Activated naive CD8-positive, alpha-beta T cell (primary cell): ENCODE measurements around the gene ATP6V0D1.

ENCODE experiments used
- H3K27ac Mint-ChIP-seq: one replicate; pipeline ENCODE4 v1.8.0; 2021; ENCODE audit warnings: mixed read lengths
- H3K27me3 Mint-ChIP-seq: one replicate; pipeline ENCODE4 v1.8.0; 2021; ENCODE audit warnings: mixed read lengths
- H3K36me3 Mint-ChIP-seq: one replicate; pipeline ENCODE4 v1.8.0; 2021; ENCODE audit warnings: mixed read lengths
- H3K4me1 Mint-ChIP-seq: one replicate; pipeline ENCODE4 v1.8.0; 2021; ENCODE audit warnings: low read depth, mixed read lengths
- H3K4me3 Mint-ChIP-seq: one replicate; pipeline ENCODE4 v1.8.0; 2021; ENCODE audit warnings: mild to moderate bottlenecking, mixed read lengths
- H3K9me3 Mint-ChIP-seq: one replicate; pipeline ENCODE4 v1.8.0; 2021; ENCODE audit warnings: low read depth, mixed read lengths

The ATP6V0D1 gene

GRCh38 chr16:67435758-67436164 is 45.2 kb downstream of the ATP6V0D1 start:
- H3K4me1 Mint-ChIP-seq, result peaks cover 9% of the 10 kb centered on the region
- no peak overlapping the region for H3K27ac Mint-ChIP-seq
- H3K4me3 Mint-ChIP-seq, result no peak overlapping the region
- H3K27me3 Mint-ChIP-seq, result peaks cover 3% of the 10 kb centered on the region
- no peaks in the 10 kb centered on the region for H3K9me3 Mint-ChIP-seq
- peaks cover 3% of the 10 kb centered on the region for H3K36me3 Mint-ChIP-seq

GRCh38 chr16:67433131-67433719 is 47.7 kb downstream of the ATP6V0D1 start:
- Mint-ChIP-seq H3K9me3 (no peaks in the 10 kb centered on the region), H3K27ac (no peak overlapping the region), H3K36me3 (no peaks in the 10 kb centered on the region), H3K27me3 (peaks cover 9% of the 10 kb centered on the region), H3K4me3 (no peak overlapping the region), H3K4me1 (peaks cover 11% of the 10 kb centered on the region)

DNA sequence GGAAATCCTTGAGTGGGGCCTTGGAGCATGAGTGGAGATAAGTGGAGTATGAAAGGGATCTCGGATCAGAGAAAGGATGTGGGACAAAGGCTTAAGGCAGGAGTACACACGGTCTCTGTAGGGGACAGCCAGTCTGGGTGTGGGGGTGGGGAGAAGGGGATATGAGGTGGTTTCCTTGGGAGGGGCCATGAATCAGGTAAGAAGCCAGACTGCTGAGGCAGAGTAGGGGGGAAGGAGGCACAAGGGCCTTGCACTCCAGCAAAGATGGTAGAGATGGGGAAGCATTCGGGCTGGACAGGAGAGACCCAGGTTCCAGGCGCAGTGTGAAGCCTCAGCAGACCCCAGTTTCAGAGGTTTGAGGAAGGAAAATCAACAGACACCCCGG is 48.5 kb downstream of the ATP6V0D1 start:
- H3K4me3 Mint-ChIP-seq, result peak overlapping the region; percentile 61
- H3K36me3 Mint-ChIP-seq, result no peaks in the 10 kb centered on the region
- H3K27me3 Mint-ChIP-seq, result peaks cover 9% of the 10 kb centered on the region
- no peak overlapping the region for H3K27ac Mint-ChIP-seq
- H3K4me1 Mint-ChIP-seq, result peaks cover 11% of the 10 kb centered on the region
- H3K9me3 Mint-ChIP-seq, result no peaks in the 10 kb centered on the region

- H3K9me3 Mint-ChIP-seq, result no peaks in the 10 kb centered on the region
- no peaks in the 10 kb centered on the region for H3K36me3 Mint-ChIP-seq
- H3K27me3 Mint-ChIP-seq, result peaks cover 12% of the 10 kb centered on the region
- H3K27ac Mint-ChIP-seq, result no peak overlapping the region
- peak overlapping the region; percentile 69 for H3K4me3 Mint-ChIP-seq
- H3K4me1 Mint-ChIP-seq, result peaks cover 11% of the 10 kb centered on the region
Measured at GRCh38 chr16:67431775-67432505, 49.0 kb downstream of the ATP6V0D1 start.

DNA sequence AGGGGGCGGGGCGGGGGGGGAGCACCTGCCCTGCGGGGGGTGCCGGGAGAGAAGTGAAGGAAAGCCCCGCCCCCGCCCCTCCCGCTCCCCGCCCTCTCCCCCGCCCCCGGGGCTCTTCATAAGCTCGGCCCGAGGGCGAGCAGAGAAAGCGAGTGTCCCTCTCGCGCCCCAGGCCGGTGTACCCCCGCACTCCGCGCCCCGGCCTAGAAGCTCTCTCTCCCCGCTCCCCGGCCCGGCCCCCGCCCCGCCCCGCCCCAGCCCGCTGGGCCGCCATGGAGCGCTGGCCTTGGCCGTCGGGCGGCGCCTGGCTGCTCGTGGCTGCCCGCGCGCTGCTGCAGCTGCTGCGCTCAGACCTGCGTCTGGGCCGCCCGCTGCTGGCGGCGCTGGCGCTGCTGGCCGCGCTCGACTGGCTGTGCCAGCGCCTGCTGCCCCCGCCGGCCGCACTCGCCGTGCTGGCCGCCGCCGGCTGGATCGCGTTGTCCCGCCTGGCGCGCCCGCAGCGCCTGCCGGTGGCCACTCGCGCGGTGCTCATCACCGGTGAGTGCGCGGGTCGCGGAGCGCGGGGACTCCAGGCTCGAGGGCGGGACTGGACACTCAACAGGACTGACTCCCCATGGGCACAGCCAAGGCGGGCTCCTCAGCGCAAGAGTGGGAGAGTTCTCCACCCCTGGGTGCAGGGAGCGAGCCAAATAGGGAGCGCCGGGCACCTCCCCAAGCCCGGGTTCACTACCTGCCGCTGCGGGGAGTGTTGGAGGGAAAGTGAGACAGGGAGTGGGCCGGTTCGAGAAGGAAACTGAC is 49.8 kb downstream of the ATP6V0D1 start, which contains the start of gene HSD11B2:
Gene HSD11B2, plus strand, starts transcription at position 145 of the 798 bp plus-strand sequence. Its CDS starts 128 bp downstream, at position 273.
- no peaks in the 10 kb centered on the region for H3K36me3 Mint-ChIP-seq
- peak within 1 kb of the TSS; percentile 73 for H3K27ac Mint-ChIP-seq
- H3K27me3 Mint-ChIP-seq, result peaks cover 16% of the 10 kb centered on the region
- no peaks in the 10 kb centered on the region for H3K9me3 Mint-ChIP-seq
- H3K4me3 Mint-ChIP-seq, result peak within 1 kb of the TSS; percentile 84
- peaks cover 11% of the 10 kb centered on the region for H3K4me1 Mint-ChIP-seq

GRCh38 chr16:67430504-67430976 is 50.4 kb downstream of the ATP6V0D1 start:
- peaks cover 16% of the 10 kb centered on the region for H3K27me3 Mint-ChIP-seq
- H3K4me1 Mint-ChIP-seq, result peaks cover 11% of the 10 kb centered on the region
- no peaks in the 10 kb centered on the region for H3K36me3 Mint-ChIP-seq
- no peaks in the 10 kb centered on the region for H3K9me3 Mint-ChIP-seq
- H3K27ac Mint-ChIP-seq, result peak overlapping the region; percentile 73
- H3K4me3 Mint-ChIP-seq, result peak overlapping the region; percentile 84

DNA sequence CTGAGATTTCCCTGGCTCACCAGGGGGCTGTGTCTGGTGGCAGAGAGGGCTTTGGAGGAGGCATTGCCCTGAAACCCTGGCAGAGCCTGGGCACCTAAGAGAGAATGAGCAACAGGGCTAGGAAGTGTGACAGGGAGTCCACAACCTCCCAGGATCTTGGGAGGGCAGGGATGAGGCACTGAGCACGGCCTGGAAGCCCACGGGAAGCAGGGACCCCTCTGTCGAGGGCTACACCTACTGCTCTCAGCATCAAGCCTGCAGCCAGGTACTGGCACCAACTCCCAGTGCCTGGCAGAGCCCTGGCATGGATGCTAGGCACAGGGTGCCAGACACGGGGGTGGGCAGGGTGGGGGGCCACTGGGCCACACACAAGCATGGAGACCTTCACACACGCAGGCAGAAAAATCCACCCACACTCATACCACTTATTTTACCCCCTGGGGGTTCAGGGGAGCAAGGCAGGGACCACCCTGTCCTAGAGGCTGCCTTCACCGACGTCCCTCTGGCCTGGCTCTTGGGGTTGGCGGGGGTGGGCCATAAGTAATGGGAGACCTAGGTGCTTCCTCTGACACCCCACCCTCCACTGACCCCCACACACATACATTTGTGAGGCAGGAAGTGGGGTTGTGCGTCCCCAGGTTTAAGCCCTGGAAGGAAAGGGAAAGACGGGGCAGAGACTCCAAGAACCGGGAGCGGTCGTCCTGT is 51.0 kb downstream of the ATP6V0D1 start:
- H3K27me3 Mint-ChIP-seq, result peaks cover 18% of the 10 kb centered on the region
- H3K27ac Mint-ChIP-seq, result peak overlapping the region; percentile 73
- no peaks in the 10 kb centered on the region for H3K9me3 Mint-ChIP-seq
- peaks cover 11% of the 10 kb centered on the region for H3K4me1 Mint-ChIP-seq
- H3K36me3 Mint-ChIP-seq, result no peaks in the 10 kb centered on the region
- H3K4me3 Mint-ChIP-seq, result peak overlapping the region; percentile 84

DNA sequence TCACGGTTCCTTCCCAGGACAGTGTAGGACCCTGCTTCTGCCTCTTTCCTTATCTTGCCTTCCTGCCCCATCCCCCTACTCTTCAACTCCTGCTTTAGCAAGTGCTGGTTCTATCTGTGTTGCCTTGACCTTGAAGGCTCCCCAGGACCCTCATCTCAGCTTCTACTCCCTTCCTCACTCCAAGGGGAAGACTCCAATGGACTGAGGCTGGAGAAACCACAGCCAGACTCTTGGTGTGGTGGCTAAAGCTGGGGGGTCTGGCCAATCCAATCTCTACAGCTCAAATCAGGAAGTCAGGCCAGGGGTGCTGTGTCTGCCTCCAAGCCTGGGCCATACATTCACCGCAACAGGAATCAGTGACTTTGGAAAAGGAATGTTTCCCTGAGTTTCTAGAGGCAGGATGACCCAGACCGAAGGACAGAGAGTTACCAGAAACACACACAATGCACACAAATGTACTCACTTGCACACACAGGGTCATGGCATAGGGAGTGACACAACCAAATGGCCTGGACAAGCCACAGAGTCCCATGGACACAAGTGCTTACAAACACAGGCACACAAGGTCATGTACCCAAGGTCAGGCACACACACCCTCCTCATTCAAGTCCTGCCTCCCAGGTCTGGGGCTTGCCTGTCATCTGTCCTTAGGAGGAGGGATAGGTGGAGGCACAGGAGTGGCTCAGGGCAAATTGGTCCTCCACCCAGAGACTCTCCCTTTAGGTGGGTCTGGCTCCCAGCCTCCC is 51.7 kb downstream of the ATP6V0D1 start:
- H3K27me3 Mint-ChIP-seq, result peaks cover 18% of the 10 kb centered on the region
- H3K4me1 Mint-ChIP-seq, result peaks cover 11% of the 10 kb centered on the region
- no peaks in the 10 kb centered on the region for H3K36me3 Mint-ChIP-seq
- H3K9me3 Mint-ChIP-seq, result no peaks in the 10 kb centered on the region
- H3K27ac Mint-ChIP-seq, result no peak overlapping the region
- H3K4me3 Mint-ChIP-seq, result peak overlapping the region; percentile 84

- Mint-ChIP-seq H3K9me3 (no peaks in the 10 kb centered on the region), H3K36me3 (no peaks in the 10 kb centered on the region), H3K27ac (no peak overlapping the region), H3K4me1 (peaks cover 10% of the 10 kb centered on the region), H3K27me3 (peaks cover 18% of the 10 kb centered on the region), H3K4me3 (no peak overlapping the region)
Measured at GRCh38 chr16:67428146-67428731, 52.7 kb downstream of the ATP6V0D1 start.

DNA sequence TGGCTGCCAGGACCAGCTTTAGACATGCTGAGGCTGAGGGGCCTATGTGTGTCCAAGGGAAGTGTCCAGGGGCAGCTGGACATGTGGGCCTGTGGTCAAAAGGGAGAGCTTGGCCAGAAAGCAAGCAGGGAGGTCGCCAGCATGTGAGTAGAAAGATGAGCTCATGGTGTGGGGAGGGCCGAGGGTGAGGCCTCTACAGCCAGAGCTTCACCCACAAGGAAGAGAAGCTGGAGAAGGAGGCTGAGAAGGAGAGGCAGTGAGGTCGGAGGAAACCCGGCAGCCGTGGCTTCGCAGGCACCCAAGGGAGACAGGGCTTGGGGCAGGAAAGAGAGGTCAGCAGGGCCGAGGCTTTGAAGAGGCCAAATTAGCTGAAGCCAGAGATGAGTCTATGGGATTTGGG is 54.0 kb downstream of the ATP6V0D1 start:
- H3K27ac Mint-ChIP-seq, result no peak overlapping the region
- no peaks in the 10 kb centered on the region for H3K9me3 Mint-ChIP-seq
- H3K36me3 Mint-ChIP-seq, result no peaks in the 10 kb centered on the region
- peaks cover 17% of the 10 kb centered on the region for H3K27me3 Mint-ChIP-seq
- H3K4me3 Mint-ChIP-seq, result no peak overlapping the region
- peaks cover 6% of the 10 kb centered on the region for H3K4me1 Mint-ChIP-seq

- Mint-ChIP-seq H3K4me3 (no peak overlapping the region), H3K27me3 (peaks cover 17% of the 10 kb centered on the region), H3K27ac (no peak overlapping the region), H3K4me1 (peaks cover 2% of the 10 kb centered on the region), H3K36me3 (no peaks in the 10 kb centered on the region), H3K9me3 (no peaks in the 10 kb centered on the region)
Measured at GRCh38 chr16:67426022-67426421, 54.9 kb downstream of the ATP6V0D1 start.

DNA sequence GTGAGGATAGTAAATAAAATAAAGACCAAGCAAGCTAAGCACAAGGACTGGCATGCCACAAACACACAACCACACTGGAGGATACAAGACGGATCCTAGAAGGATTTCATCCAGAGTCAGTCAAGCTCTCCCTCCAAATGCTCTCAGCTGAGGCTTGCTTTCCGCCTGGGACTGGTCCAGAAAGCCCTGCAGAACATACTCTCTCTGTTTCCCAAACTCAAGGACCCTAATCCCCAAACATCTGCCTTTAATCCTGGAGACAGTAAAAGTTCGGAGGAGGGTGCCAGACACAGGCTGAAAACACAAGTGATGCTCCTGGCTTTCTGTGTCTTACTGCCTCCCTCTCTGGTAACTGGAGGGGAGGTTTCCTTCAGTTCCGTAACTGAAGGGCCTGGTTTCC is 55.4 kb downstream of the ATP6V0D1 start:
- Mint-ChIP-seq H3K4me3 (no peak overlapping the region), H3K36me3 (no peaks in the 10 kb centered on the region), H3K27me3 (peaks cover 17% of the 10 kb centered on the region), H3K4me1 (peaks cover 2% of the 10 kb centered on the region), H3K9me3 (no peaks in the 10 kb centered on the region), H3K27ac (no peak overlapping the region)

GRCh38 chr16:67425061-67425460 is 55.9 kb downstream of the ATP6V0D1 start:
- Mint-ChIP-seq H3K27me3 (peaks cover 17% of the 10 kb centered on the region), H3K36me3 (no peaks in the 10 kb centered on the region), H3K27ac (no peak overlapping the region), H3K9me3 (no peaks in the 10 kb centered on the region), H3K4me1 (no peaks in the 10 kb centered on the region), H3K4me3 (no peak overlapping the region)

DNA sequence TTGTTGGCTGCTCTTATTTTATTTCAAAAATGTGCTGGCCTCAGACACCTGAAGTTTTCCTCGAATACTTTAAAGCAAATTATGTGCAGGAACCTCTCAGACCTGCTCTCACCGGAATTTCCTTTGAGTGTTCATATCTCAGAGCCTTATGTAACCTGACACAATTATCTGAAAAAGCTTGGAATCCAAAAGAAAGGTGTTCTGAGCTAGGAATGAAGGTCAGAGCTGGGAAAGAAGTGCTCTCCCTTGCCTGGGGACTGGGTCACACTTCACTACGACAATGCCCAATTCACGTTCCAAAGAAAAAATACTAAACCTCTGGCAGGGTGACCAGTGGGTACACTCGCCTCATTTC is 56.7 kb downstream of the ATP6V0D1 start:
- Mint-ChIP-seq H3K27me3 (peaks cover 21% of the 10 kb centered on the region), H3K9me3 (no peaks in the 10 kb centered on the region), H3K27ac (no peak overlapping the region), H3K4me1 (no peaks in the 10 kb centered on the region), H3K4me3 (no peak overlapping the region), H3K36me3 (no peaks in the 10 kb centered on the region)
